Stimulated activated CD4-positive, alpha-beta T cell treated with anti-CD3 and anti-CD28 coated beads, Interleukin-2, amount 100 ng/mL, for 48 hours (primary cell): Measurements from ENCODE around the gene MACIR.

Source experiments
- DNase-seq, 2 donors: peaks; one replicate each; pipeline ENCODE4 v3.0.0-alpha.2; 2020

Gene MACIR

DNA sequence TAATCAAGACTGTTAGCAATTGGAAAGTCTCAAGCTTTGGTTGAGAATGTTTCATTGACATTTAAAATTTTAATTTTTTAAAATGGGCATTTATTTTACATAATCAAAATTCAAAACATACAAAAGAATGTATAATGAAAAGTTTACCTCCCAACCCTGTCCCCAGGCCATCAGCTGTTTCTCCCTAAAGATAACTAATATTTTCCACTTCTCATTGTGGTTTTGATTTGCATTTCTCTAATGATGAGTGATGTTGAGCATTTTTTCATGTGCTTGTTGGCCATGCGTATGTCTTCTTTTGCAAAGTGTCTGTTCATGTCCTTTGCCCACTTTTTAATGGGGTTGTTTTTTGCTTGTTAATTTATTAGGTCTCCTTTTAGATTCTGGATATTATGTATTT, 11.4 kb upstream of the MACIR start:
- DNase-seq = no peak

GRCh38 chr5:103249068-103249467, 9.5 kb upstream of the MACIR start:
- no peak for DNase-seq

DNA sequence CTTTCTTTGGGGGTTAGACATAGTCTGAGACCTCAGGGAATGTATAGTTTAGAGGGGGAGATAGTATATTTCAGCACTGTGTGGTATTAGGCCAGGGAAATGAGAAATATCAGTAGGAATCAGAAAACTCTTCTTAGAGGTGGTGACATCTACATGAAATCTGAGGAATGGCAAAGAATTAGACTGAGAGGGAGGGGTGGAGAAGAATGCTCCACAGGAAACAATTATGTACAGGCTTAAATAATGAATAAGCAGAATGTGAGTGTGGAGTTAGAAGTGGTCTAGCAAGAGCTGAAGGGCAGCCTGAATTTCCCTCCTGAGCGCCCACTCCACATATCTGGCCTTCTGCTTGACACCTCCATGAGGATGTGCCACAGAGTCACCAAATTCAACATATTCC, 3.6 kb upstream of the MACIR start:
- DNase-seq = no peak

GRCh38 chr5:103255691-103256090, 2.9 kb upstream of the MACIR start:
- no peak for DNase-seq

DNA sequence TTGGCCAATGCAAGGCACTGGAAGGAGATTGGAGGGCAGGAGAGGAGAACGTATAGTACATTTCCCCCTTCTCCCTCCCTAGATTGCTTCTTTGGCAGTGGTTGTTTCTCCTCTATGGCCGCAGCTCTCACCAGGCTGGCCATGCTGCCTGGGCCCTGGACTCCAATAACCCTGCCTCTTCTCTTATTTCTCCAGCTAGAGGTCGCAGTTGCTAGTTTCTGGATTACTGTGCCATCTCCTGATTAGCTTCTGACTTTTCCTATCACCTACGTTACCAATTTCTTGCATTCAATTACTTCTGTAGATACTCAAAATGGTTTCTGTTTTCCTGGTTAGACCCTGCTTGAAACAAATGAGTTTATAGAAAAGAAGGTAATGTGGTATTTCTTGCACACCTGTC, 2.4 kb upstream of the MACIR start:
- DNase-seq = no peak

DNA sequence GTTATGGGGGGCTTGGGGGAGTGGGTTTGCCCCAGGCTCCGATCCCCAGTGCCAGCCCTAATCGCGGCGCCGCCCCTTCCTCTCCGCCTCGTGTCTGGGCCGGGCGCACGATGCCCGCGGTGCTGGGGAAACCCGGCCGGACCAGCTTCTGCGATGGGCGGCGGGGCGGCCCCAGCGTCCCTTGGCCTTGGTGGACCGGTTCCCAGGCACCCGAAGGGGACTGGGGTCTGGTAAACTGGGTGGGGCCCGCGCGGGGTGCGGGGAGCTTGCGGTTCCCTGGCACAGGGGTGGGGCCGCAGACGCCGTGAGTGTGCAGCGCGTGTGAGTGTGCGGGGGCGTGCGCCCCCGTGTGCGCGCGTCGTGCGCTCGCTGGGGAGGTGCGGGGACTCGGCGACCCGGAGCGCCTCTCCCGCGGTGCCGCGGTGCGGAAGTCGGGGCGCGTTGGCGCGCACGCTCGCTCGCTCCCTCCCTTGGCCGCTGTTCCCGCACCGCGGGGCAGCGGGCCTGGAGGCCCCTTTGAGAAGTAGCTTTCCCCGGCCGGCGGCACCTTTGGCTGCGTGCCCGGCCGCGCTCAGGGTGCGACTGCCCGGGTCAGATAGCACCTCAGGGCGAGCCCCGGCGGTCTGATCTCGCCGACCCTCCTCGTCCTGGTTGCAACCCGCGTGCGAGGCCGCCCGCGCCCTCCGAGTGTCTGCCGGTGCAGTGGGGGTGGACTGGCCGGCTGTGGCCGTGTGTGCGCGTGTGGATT, 568 bp downstream of the MACIR start:
- peak; percentile 38 to 41 for DNase-seq

DNA sequence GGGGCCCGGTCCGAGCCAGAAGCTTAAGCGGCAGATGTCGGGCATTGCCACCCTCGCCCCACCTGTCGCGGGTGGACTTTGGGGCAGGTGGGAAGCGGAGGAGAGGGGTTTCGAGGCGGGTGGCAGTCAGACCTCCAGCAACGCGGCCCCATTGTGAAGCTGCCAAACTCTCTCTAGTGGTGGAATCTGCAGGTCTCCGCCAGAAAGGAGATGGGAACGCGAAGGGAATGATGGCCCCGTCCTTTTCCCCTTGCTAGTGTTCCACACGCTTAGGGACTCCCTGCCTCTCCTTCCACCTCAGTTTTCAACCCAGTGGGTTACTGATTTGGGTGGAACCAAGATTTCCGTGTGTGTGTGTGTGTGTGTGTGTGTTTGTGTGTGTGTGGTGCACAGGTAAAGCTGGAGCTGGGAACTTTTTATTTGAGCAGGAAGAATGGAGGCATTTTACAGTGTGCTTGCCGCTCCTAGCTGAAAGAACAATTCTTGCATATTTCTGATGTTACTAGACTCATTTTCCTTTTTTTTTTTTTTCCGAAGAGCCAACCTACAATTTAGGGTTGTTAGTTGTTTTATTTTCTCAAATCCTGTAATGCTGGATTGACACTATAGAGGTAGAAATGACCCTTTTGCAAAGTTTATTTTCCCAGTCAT, 1.3 kb downstream of the MACIR start:
- DNase-seq = peak; percentile 5 to 36

GRCh38 chr5:103260951-103261350, 2.4 kb downstream of the MACIR start:
- no peak for DNase-seq

GRCh38 chr5:103262422-103262871, 3.9 kb downstream of the MACIR start:
- no peak for DNase-seq

DNA sequence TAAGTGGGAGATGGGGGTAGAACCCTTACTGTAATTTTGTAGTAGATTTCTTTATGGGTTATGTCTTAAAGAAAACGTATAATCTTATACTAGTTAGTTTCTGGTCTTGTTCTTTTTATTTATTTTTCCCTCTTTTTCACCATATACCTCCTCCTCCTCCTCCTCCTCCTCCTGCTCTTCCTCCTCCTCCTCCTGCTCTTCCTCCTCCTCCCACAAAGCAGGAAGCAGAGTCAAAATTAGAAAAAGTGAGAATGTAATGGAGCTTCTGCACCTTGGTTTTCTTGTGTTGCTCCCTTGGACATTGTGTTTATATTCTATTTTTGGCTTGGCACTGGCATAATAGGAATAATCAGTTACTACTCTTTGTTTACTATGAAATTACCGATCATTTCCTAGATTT, 4.5 kb downstream of the MACIR start:
- DNase-seq = no peak

GRCh38 chr5:103264508-103264907, 5.9 kb downstream of the MACIR start:
- DNase-seq = no peak

- no peak for DNase-seq
Measured at GRCh38 chr5:103270581-103270980, 12.0 kb downstream of the MACIR start.

- no peak for DNase-seq
Measured at GRCh38 chr5:103271570-103272289, 13.2 kb downstream of the MACIR start.

DNA sequence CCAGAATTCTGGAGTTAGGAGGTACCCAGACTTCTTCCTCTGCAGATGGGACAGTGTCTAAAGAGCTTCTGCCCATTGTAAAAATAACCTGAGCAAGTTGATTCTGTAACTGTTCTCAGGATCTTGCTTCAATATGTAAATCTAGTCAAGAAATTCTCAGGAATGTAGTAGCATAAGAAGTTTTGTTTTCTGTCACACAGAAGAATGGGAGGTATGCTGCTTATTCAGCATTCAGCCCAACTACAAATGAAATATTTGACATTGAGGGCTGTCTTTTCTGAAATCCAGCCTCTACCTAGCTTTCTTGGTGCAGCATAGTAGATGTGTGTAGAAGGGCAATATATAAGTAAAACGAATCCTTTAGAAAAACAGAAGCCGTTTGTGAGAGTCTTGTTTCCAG, 13.8 kb downstream of the MACIR start:
- DNase-seq = no peak

GRCh38 chr5:103273952-103274351, 15.4 kb downstream of the MACIR start:
- DNase-seq = no peak

- DNase-seq = no peak
Measured at GRCh38 chr5:103275851-103276250, 17.3 kb downstream of the MACIR start.

- DNase-seq = no peak
Measured at GRCh38 chr5:103280967-103281366, 22.4 kb downstream of the MACIR start.

DNA sequence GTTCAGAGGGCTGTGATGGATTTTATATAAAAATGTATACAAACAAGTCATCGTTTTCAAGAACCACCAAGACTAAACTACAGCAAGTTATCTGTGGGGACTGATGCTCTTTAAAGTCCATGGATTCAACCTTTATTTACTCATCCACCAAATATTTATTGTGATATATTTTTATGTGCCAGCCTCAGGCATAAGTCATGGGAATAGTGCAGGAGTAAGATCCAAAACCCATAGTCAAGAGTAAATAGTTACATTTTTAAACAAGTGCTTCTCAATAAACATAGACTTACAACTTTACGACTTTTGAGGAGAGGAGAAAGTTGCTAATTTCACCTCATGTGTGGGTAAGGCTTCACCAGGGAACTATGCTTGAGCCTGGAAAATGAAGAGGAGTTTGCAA, 24.6 kb downstream of the MACIR start:
- no peak for DNase-seq

GRCh38 chr5:103283869-103284268, 25.3 kb downstream of the MACIR start:
- DNase-seq = no peak

- no peak for DNase-seq
Measured at GRCh38 chr5:103286622-103287021, 28.1 kb downstream of the MACIR start.

GRCh38 chr5:103289024-103289423, 30.5 kb downstream of the MACIR start:
- DNase-seq = no peak

GRCh38 chr5:103290846-103291245, 32.3 kb downstream of the MACIR start:
- DNase-seq = no peak

DNA sequence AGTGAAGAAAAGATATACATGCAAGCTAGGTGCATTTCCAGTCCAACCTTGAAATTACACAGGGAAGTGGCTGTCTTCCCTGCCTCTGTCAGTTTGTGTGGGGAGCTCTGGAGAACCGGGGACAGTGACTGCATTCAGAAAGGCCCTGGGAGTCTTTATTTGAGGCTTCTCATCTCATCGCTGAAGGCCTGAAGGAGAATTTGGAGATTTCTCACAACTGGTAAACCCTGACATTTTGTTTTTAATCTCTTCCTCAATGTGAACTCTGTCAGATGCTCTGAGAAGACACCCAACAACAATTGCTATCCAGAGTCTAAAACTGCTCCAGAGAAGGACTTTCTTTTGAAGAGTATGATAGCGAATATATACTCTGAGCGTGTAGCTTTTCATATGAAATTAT, 33.0 kb downstream of the MACIR start:
- no peak for DNase-seq

GRCh38 chr5:103293099-103293498, 34.5 kb downstream of the MACIR start:
- DNase-seq = no peak
